ENCODE data around the gene HINT3. TPM values are rescaled to one million over a fixed set of nuclear protein-coding genes. Genes with fewer than 3 reads are reported as not detected.

The HINT3 gene
- total and polyA plus RNA-seq, 2 donors (not counting 3 experiments of a cell fraction or from before 2014, with no cell fraction given) = 1.8 to 8.4 TPM

GRCh38 chr6:125974214-125974866 is 17.8 kb downstream of the HINT3 start:
- no peak for FAIRE-seq
- H2AFZ ChIP-seq (ENCODE audit: low read depth, low read length) = no peak overlapping the region

More at GRCh38 chr6:125974214-125974866, 17.8 kb downstream of the HINT3 start:
- dilution Hi-C loops (cut with MboI; ENCODE audit: extremely low pct_ligation_motif_present, low sequenced_read_pairs) (no loop called here), intact Hi-C loops (cut with micrococcal nuclease) (loop anchor here (1.0 to 5.0 kb wide), 4 partner anchors 117 to 660 kb away; partner anchors contain the start of gene NCOA7)
- Histone ChIP-seq H3K9ac (replicated peaks; ENCODE audit: extremely low read depth, insufficient read depth, low read length) (no peak overlapping the region), H3K4me3 (replicated peaks in 1 of 3; ENCODE audit: insufficient read depth in 1 of 3, low read depth in 1 of 3, low read length in 3 of 3) (no peak overlapping the region), H3K4me2 (ENCODE audit: insufficient read depth, low read length) (no peak overlapping the region), H3K79me2 (ENCODE audit: control insufficient read depth, insufficient read depth, low read length) (no peaks in the 10 kb centered on the region), H3K4me1 (ENCODE audit: control insufficient read depth, extremely low read depth, insufficient read depth, low read length) (no peaks in the 10 kb centered on the region), H3K9me3 (replicated peaks; ENCODE audit: control insufficient read depth, insufficient read depth, low read length) (no peaks in the 10 kb centered on the region), H3K36me3 (ENCODE audit: control insufficient read depth in 2 of 2, extremely low read depth in 1 of 2, insufficient read depth in 2 of 2, low read length in 2 of 2) (peaks cover 0 to 2% of the 10 kb centered on the region in 2 experiments), H4K20me1 (replicated peaks; ENCODE audit: control insufficient read depth, extremely low read depth, insufficient read depth, low read length) (no peaks in the 10 kb centered on the region), H3K27ac (ENCODE audit: insufficient read depth, low read depth, low read length) (no peak overlapping the region), H3K27me3 (ENCODE audit: control insufficient read depth in 2 of 2, insufficient read depth in 2 of 2, low read length in 2 of 2) (no peaks in the 10 kb centered on the region), H3K9me1 (replicated peaks; ENCODE audit: control insufficient read depth, extremely low read depth, insufficient read depth, low read length) (no peaks in the 10 kb centered on the region)
- POLR2A ChIA-PET = interaction anchor here (0.5 to 1.0 kb wide), 2 partner anchors 25 to 184 kb away, joined by 3 read pairs; partner anchors contain the start of gene NCOA7
- no TSS peak for BruUV-seq (replicated peaks)
- TF ChIP-seq JUN (IDR thresholded peaks at IDR 0.05; ENCODE audit: borderline replicate concordance, insufficient read depth, insufficient read length, low read depth) (peak; percentile 13), MAX (IDR thresholded peaks at IDR 0.05; ENCODE audit: insufficient read depth, insufficient read length) (no peak), FOS (IDR thresholded peaks at IDR 0.05; ENCODE audit: borderline replicate concordance, insufficient read depth, low read length) (no peak), MYC (IDR thresholded peaks at IDR 0.05; ENCODE audit: low read depth, low read length) (no peak), POLR2A (IDR thresholded peaks at IDR 0.05; ENCODE audit: low read depth, low read length) (no peak)
- TF ChIP-seq, protein P1, sequence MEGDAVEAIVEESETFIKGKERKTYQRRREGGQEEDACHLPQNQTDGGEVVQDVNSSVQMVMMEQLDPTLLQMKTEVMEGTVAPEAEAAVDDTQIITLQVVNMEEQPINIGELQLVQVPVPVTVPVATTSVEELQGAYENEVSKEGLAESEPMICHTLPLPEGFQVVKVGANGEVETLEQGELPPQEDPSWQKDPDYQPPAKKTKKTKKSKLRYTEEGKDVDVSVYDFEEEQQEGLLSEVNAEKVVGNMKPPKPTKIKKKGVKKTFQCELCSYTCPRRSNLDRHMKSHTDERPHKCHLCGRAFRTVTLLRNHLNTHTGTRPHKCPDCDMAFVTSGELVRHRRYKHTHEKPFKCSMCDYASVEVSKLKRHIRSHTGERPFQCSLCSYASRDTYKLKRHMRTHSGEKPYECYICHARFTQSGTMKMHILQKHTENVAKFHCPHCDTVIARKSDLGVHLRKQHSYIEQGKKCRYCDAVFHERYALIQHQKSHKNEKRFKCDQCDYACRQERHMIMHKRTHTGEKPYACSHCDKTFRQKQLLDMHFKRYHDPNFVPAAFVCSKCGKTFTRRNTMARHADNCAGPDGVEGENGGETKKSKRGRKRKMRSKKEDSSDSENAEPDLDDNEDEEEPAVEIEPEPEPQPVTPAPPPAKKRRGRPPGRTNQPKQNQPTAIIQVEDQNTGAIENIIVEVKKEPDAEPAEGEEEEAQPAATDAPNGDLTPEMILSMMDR (IDR thresholded peaks at IDR 0.05; ENCODE audit: extremely low read depth in 1 of 2, insufficient read depth in 1 of 2, low read depth in 1 of 2, low read length in 2 of 2) = peak; percentile 19 to 33
- CTCF ChIA-PET = interaction anchor here (0.6 to 3.4 kb wide), 34 partner anchors 9 to 821 kb away, joined by 3 to 76 read pairs (median 6); partner anchors contain the start of genes HINT3, NCOA7, TPD52L1 and TRMT11
- DNase-seq (ENCODE audit: low read depth, low spot score) = peak; percentile 73

All from endothelial cell of umbilical vein (primary cell).